A673 (cell line): Measurements from ENCODE around the gene CABLES2.

ENCODE experiments used
- CTCF ChIP-seq: fragments of 300-800, 200-600 bp; sonication (generic); conservative IDR thresholded peaks from 2 replicates; pipeline ENCODE4 v1.5.1; 2017; ENCODE audit warnings: low read depth, mild to moderate bottlenecking, antibody characterized with exemption, low read length, moderate library complexity, mixed read lengths
- EZH2 ChIP-seq: fragments of 200-600 bp; sonication (generic); IDR thresholded peaks from 2 replicates; pipeline ENCODE4 v1.6.1; 2017; ENCODE audit warnings: borderline replicate concordance, low read depth, mild to moderate bottlenecking, mixed read lengths, antibody characterized with exemption, low read length; ENCODE audit not compliant: poor library complexity, severe bottlenecking

- no peak for TF ChIP-seq CTCF
- TF ChIP-seq EZH2 = no peak
Measured at GRCh38 chr20:62444286-62444685, 37.2 kb upstream of the CABLES2 start.
